CD4-positive, alpha-beta T cell treated with Interleukin-12 subunit alpha and Interleukin-12 subunit beta, for 1 hour (primary cell): ENCODE measurements around the gene EIF2B4.
"Not testable (repeated sequence)": the region's sequence is repeated elsewhere in the genome, so short reads cannot be mapped to it uniquely, and the experiment has no call there.

ENCODE experiments used
- DNase-seq: peaks from one replicate; pipeline ENCODE4 v3.0.0-alpha.2; 2020

Gene EIF2B4

GRCh38 chr2:27335311-27335710, 34.8 kb downstream of the EIF2B4 start:
- no peak for DNase-seq

DNA sequence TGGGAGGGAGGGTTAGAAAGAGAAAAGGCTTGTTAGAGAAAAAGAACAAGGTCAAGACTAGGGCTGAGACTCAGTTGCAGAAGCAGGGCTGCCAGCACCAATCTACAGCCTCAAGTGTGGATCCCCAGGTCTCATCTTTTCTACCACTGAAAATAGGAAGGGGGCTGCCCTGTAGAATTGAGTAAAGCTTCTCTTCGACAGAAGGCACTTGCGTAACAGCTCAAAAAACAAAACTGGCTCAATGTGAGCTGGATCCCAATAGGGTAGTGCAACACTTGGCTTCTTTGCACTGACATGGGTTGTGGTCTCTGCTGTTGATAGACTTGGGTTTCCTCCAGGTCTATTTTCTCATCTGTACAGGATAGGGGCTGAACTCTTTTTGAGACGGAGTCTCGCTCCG, 45.4 kb downstream of the EIF2B4 start:
- DNase-seq = no peak

GRCh38 chr2:27323596-27324285, 46.4 kb downstream of the EIF2B4 start:
- no peak for DNase-seq

- peak; percentile 89 for DNase-seq
These were observed 47.2 kb downstream of the EIF2B4 start, which contains the start of gene MPV17 for GRCh38 chr2:27322766-27323595. Gene MPV17, minus strand, starts transcription at chr2:27323097. Its CDS starts 580 bp downstream, at chr2:27322517.

DNA sequence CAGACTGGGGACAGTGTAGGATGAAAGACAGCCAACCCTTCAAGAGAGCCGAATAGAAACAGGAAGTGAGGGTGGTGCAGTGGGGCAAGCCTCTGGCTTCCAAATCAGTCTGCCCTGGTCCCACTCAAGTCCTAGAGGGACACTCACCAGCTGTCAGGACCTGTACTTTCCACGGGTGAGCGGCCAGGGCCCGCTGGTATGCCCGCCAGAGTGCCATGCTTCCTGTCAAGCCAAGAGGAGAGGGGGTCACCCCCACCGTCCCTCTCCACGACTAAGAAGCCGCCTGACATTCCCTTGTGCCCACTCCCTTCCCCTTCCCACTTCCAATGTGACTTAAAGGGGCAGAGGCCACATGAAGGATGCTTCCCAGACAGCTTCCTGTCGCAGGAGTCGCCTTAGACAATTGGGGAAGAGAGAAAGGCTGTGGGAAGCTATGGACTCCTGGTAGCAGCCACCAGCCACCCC, 47.8 kb downstream of the EIF2B4 start:
- peak; percentile 20 for DNase-seq

- DNase-seq = no peak
These were observed 49.1 kb downstream of the EIF2B4 start for GRCh38 chr2:27320958-27321543.

GRCh38 chr2:27319839-27320238, 50.3 kb downstream of the EIF2B4 start:
- DNase-seq = not testable (repeated sequence)

DNA sequence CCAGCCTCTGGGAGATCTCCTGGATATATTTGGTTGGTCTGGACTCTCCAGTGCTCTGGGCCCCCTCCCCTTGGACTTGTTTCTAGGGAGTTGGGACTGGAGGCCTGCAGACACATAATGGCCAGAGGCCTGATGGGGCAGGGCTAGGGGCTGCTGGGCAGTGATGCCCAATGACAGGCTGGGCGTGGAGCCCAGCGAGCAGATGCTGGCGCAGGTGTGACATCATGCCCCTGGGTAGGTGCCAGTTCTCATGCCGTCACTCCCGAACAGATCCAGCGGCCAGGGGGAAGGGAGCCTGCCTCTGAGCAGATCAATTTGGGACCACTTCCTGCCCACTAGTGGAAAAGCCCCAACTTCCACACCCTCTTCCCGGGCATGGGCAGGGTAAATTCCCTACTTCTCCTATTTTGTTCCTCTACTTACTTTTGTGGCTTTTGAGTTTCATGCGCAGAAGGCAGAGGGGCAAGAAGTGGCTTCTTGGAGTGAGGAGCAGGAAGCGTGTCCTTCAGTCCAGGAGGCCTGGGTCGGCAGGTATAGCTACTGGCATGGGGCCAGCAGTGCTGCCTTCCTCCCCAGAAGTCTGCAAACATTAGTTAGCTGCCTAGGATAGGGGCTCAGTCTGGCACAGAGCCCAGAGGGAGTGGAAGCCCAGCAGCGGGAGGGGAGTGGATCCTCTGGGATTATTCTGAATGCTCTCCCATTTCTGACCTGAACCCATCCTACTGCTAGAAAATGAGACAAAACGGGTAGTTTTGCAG, 53.3 kb downstream of the EIF2B4 start:
- no peak for DNase-seq

- no peak for DNase-seq
These were observed 55.0 kb downstream of the EIF2B4 start for GRCh38 chr2:27315122-27315521.

DNA sequence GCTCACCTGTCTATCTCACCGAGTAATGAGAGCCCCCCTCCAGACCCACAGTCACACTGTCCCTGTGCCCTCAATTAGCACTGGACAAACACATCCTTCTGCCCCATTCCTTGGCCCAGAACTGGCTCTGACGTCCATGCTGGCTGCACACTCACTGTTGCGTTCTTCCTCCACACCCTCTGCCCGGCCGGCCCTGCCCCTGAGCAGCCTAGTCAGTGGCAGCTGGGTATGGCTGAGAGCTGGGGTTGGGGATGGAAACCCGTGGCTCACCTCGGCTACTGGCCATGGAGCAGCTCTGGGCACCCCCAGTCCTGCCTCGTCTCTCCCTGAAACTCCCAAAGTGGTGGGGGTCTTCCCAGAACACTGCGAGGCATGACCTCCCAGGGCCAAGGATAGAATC, 55.4 kb downstream of the EIF2B4 start:
- DNase-seq = no peak
